Liver (tissue), 9 donors: ENCODE measurements around the gene CHRDL1. TPM values are rescaled to one million over a fixed set of nuclear protein-coding genes. Genes with fewer than 3 reads are reported as not detected.

ENCODE experiments used
- DNase-seq: peaks from one replicate; pipeline ENCODE4 v3.0.0-alpha.2; 2017; ENCODE audit warnings: low spot score
- H3K27ac ChIP-seq, 2 donors: one replicate each; pipeline ENCODE4 v1.7.0; 2013; ENCODE audit warnings: inconsistent platforms in 2 of 2, low read length in 2 of 2, control low read depth in 1 of 2, low read depth in 1 of 2, mild to moderate bottlenecking in 1 of 2
- H3K27me3 ChIP-seq, 4 donors: one replicate each; pipeline versions ENCODE4 v1.6.1 to v1.7.0; 2013; ENCODE audit warnings: low read length in 3 of 4, inconsistent platforms in 1 of 4, mild to moderate bottlenecking in 1 of 4, moderate library complexity in 1 of 4; ENCODE audit not compliant: control insufficient read depth in 4 of 4, insufficient read depth in 4 of 4
- H3K36me3 ChIP-seq, 4 donors: one replicate each; pipeline versions ENCODE4 v1.6.1 to v1.7.0; 2013; ENCODE audit warnings: low read length in 3 of 4, mild to moderate bottlenecking in 3 of 4, low read depth in 1 of 4, moderate library complexity in 1 of 4; ENCODE audit not compliant: control insufficient read depth in 4 of 4, insufficient read depth in 3 of 4
- H3K4me1 ChIP-seq, 4 donors: one replicate each; pipeline versions ENCODE4 v1.6.1 to v1.7.0; 2013; ENCODE audit warnings: low read length in 3 of 4, mild to moderate bottlenecking in 3 of 4, moderate library complexity in 1 of 4; ENCODE audit not compliant: control insufficient read depth in 4 of 4, insufficient read depth in 4 of 4
- H3K4me3 ChIP-seq, 3 donors: one replicate each; pipeline versions ENCODE4 v1.6.1 to v1.7.0; 2013; ENCODE audit warnings: low read length in 3 of 3, control low read depth in 1 of 3, low read depth in 1 of 3, mild to moderate bottlenecking in 1 of 3
- H3K9ac ChIP-seq, 2 donors: one replicate each; pipeline ENCODE4 v1.7.0; 2013; ENCODE audit warnings: low read length in 2 of 2, mild to moderate bottlenecking in 2 of 2, moderate library complexity in 2 of 2, control low read depth in 1 of 2, low read depth in 1 of 2
- H3K9me3 ChIP-seq, 4 donors: one replicate each; pipeline versions ENCODE4 v1.6.1 to v1.7.0; 2013; ENCODE audit warnings: low read length in 3 of 4; ENCODE audit not compliant: control insufficient read depth in 4 of 4
- ATF3 ChIP-seq: IDR thresholded peaks from 2 replicates; pipeline ENCODE4 v1.6.1; 2016; ENCODE audit warnings: antibody characterized with exemption
- CTCF ChIP-seq: fragments of 150-350 bp; IDR thresholded peaks from 2 replicates; pipeline ENCODE4 v1.5.1; 2017; ENCODE audit warnings: improper control_type of control experiment, low read depth, low read length; ENCODE audit not compliant: missing input control
- FOXA1 ChIP-seq: IDR thresholded peaks from 2 replicates; pipeline ENCODE4 v1.6.1; 2016; ENCODE audit warnings: antibody characterized with exemption
- FOXA2 ChIP-seq: IDR thresholded peaks from 2 replicates; pipeline ENCODE4 v1.6.1; 2016; ENCODE audit warnings: antibody characterized with exemption
- GABPA ChIP-seq, 2 donors: IDR thresholded peaks in 1 of 2; conservative IDR thresholded peaks in 1 of 2; 2 replicates each; pipeline ENCODE4 v1.6.1; 2016; ENCODE audit warnings: antibody characterized with exemption in 2 of 2, mild to moderate bottlenecking in 1 of 2, moderate library complexity in 1 of 2
- HNF4A ChIP-seq, 2 donors: conservative IDR thresholded peaks; 2 replicates each; pipeline ENCODE4 v1.6.1; 2016; ENCODE audit warnings: antibody characterized with exemption in 2 of 2, mild to moderate bottlenecking in 2 of 2
- JUND ChIP-seq, 2 donors: IDR thresholded peaks; 2 replicates each; pipeline ENCODE4 v1.6.1; 2016; ENCODE audit warnings: antibody characterized with exemption in 2 of 2
- MAX ChIP-seq: IDR thresholded peaks from 2 replicates; pipeline ENCODE4 v1.6.1; 2016; ENCODE audit warnings: antibody characterized with exemption
- NR2F2 ChIP-seq: IDR thresholded peaks from 2 replicates; pipeline ENCODE4 v1.6.1; 2016; ENCODE audit warnings: antibody characterized with exemption
- RAD21 ChIP-seq, 2 donors: IDR thresholded peaks; 2 replicates each; pipeline ENCODE4 v1.6.1; 2016; ENCODE audit warnings: antibody characterized with exemption in 2 of 2, mild to moderate bottlenecking in 2 of 2
- RXRA ChIP-seq, 2 donors: IDR thresholded peaks; 2 replicates each; pipeline ENCODE4 v1.6.1; 2017 to 2018; ENCODE audit warnings: antibody characterized with exemption in 2 of 2, mild to moderate bottlenecking in 1 of 2
- SP1 ChIP-seq: IDR thresholded peaks from 2 replicates; pipeline ENCODE4 v1.6.1; 2018; ENCODE audit warnings: antibody characterized with exemption, mild to moderate bottlenecking
- TAF1 ChIP-seq: conservative IDR thresholded peaks from 2 replicates; pipeline ENCODE4 v1.6.1; 2016; ENCODE audit warnings: antibody characterized with exemption, mild to moderate bottlenecking
- YY1 ChIP-seq: IDR thresholded peaks from 2 replicates; pipeline ENCODE4 v1.6.1; 2016; ENCODE audit warnings: antibody characterized with exemption, mild to moderate bottlenecking
- WGBS: extraction: QIAGEN DNeasy Blood & Tissue Kit; methylation state at CpG from one replicate; pipeline ENCODE4 v1.1.7; 2013; 5-methylcytosine and 5-hydroxymethylcytosine counted together
- polyA plus RNA-seq, 2 donors: library from polyadenylated mRNA; stranded (reverse) in 1 of 2; unstranded in 1 of 2; fragments of 200-250 nt in 1 of 2; fragments of >200 nt in 1 of 2; fragmentation: Nextera tagmentation in 1 of 2; extraction: Ambion mirVana in 1 of 2; gene quantifications; one replicate each; pipeline versions ENCODE4 v1.2.1 to v1.2.3, GENCODE V29; 2013 to 2015
- total RNA-seq, 2 donors: library from RNA; depleted of rRNA; stranded (reverse); fragments of >200 nt; gene quantifications; one replicate each; pipeline ENCODE4 v1.2.3, GENCODE V29; 2014
- donor health status: healthy.
- donor health status: healthy.
- donor health status: healthy.
- donor health status: healthy.
- donor health status: healthy.

Gene CHRDL1
- total and polyA plus RNA-seq, 4 donors, result 0.17 to 2.1 (median 0.67) TPM

- H3K36me3 ChIP-seq, result no peaks in the 10 kb centered on the region
- no peak overlapping the region for H3K4me3 ChIP-seq
- H3K27me3 ChIP-seq, result peaks cover 0 to 3% (median 0%) of the 10 kb centered on the region in 4 donors
- WGBS, result 83% methylated on average over 3 of the region's 3 CpGs
- H3K9ac ChIP-seq, result no peak overlapping the region
- H3K27ac ChIP-seq, result no peak overlapping the region
- H3K9me3 ChIP-seq, result no peaks in the 10 kb centered on the region
- no peak for DNase-seq
- no peak for TF ChIP-seq FOXA1
- no peak for TF ChIP-seq YY1
- no peak for TF ChIP-seq CTCF
- TF ChIP-seq RAD21 (IDR thresholded peaks at IDR 0.05), result no peak
- no peak for TF ChIP-seq HNF4A (conservative IDR thresholded peaks at IDR 0.05)
- TF ChIP-seq JUND (IDR thresholded peaks at IDR 0.05), result no peak
- TF ChIP-seq SP1, result no peak
- no peak for TF ChIP-seq TAF1
- TF ChIP-seq MAX, result no peak
- H3K4me1 ChIP-seq, result peaks cover 0 to 4% (median 0%) of the 10 kb centered on the region in 4 donors
Observed at GRCh38 chrX:110794601-110795000, 1.0 kb downstream of the CHRDL1 start.

GRCh38 chrX:110791071-110791470 lies 4.5 kb downstream of the CHRDL1 start:
- Histone ChIP-seq H3K9ac (no peak overlapping the region), H3K36me3 (no peaks in the 10 kb centered on the region), H3K4me3 (no peak overlapping the region), H3K27ac (no peak overlapping the region), H3K27me3 (peaks cover 0 to 2% (median 0%) of the 10 kb centered on the region in 4 donors), H3K4me1 (peaks cover 0 to 2% (median 0%) of the 10 kb centered on the region in 4 donors), H3K9me3 (no peaks in the 10 kb centered on the region)
- TF ChIP-seq NR2F2, result no peak
- 69% methylated on average over 5 of the region's 5 CpGs for WGBS
- DNase-seq, result no peak

- Histone ChIP-seq H3K36me3 (no peaks in the 10 kb centered on the region), H3K27me3 (peaks cover 0 to 8% (median 0%) of the 10 kb centered on the region in 4 donors), H3K4me1 (no peaks in the 10 kb centered on the region), H3K27ac (no peak overlapping the region), H3K9me3 (no peaks in the 10 kb centered on the region), H3K9ac (no peak overlapping the region), H3K4me3 (no peak overlapping the region)
- TF ChIP-seq JUND (IDR thresholded peaks at IDR 0.05) (no peak), RXRA (IDR thresholded peaks at IDR 0.05) (no peak), GABPA (IDR thresholded peaks at IDR 0.05 in 1 of 2, conservative IDR thresholded peaks at IDR 0.05 in 1 of 2) (no peak), FOXA1 (no peak), ATF3 (no peak), YY1 (no peak), TAF1 (no peak), FOXA2 (no peak)
- DNase-seq, result no peak
- 88% methylated on average over 4 of the region's 4 CpGs for WGBS
Observed at GRCh38 chrX:110786486-110786885, 9.1 kb downstream of the CHRDL1 start.
